Fibroblast of villous mesenchyme (primary cell): ENCODE results near the gene KBTBD2. TPM values are rescaled to one million over a fixed set of nuclear protein-coding genes. Genes with fewer than 3 reads are reported as not detected.
A peak's percentile ranks its signal among the peaks of the same experiment; 100 is the strongest.
"Not testable (repeated sequence)": the region's sequence is repeated elsewhere in the genome, so short reads cannot be mapped to it uniquely, and the experiment has no call there.

ENCODE experiments used
- DNase-seq: peaks from one replicate; pipeline ENCODE4 v3.0.0-alpha.2; 2010; ENCODE audit warnings: low read depth
- H3K4me3 ChIP-seq: 2 replicates; pipeline ENCODE4 v1.5.1; 2011; ENCODE audit warnings: low read depth, mild to moderate bottlenecking, low read length
- total RNA-seq: library from RNA; depleted of rRNA; stranded (reverse); fragments of >200 nt; gene quantifications from 2 replicates; pipeline ENCODE4 v1.2.3, GENCODE V29; 2012
- TF ChIP-seq, protein P1 (sequence below): IDR thresholded peaks from 2 replicates; pipeline ENCODE4 v1.5.1; 2012; ENCODE audit warnings: low read depth, mild to moderate bottlenecking, low read length; ENCODE audit not compliant: insufficient read depth

The KBTBD2 gene
- total RNA-seq, 1 donor = 54.8 TPM

DNA sequence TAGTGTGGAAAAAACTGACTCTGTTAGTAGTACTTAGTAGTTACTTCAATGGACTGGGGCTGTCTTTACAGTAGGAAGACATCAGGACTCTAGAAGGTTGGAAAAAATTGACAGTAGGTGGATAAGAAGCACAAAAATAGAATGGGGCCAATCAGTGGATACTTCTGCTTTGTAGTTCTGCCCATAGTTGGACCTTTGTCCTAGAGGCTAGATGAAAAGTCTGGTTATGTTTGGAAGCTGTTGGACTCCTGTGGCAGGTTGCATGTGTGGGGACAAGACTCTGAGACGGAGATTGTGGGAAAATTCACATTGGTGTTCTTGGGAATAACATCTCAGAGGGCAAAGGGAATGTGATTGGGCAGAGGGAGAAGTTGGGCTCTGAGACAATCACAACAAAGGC, 18.6 kb upstream of the KBTBD2 start:
- TF ChIP-seq, protein P1, sequence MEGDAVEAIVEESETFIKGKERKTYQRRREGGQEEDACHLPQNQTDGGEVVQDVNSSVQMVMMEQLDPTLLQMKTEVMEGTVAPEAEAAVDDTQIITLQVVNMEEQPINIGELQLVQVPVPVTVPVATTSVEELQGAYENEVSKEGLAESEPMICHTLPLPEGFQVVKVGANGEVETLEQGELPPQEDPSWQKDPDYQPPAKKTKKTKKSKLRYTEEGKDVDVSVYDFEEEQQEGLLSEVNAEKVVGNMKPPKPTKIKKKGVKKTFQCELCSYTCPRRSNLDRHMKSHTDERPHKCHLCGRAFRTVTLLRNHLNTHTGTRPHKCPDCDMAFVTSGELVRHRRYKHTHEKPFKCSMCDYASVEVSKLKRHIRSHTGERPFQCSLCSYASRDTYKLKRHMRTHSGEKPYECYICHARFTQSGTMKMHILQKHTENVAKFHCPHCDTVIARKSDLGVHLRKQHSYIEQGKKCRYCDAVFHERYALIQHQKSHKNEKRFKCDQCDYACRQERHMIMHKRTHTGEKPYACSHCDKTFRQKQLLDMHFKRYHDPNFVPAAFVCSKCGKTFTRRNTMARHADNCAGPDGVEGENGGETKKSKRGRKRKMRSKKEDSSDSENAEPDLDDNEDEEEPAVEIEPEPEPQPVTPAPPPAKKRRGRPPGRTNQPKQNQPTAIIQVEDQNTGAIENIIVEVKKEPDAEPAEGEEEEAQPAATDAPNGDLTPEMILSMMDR = no peak
- no peak overlapping the region for H3K4me3 ChIP-seq
- DNase-seq = no peak

DNA sequence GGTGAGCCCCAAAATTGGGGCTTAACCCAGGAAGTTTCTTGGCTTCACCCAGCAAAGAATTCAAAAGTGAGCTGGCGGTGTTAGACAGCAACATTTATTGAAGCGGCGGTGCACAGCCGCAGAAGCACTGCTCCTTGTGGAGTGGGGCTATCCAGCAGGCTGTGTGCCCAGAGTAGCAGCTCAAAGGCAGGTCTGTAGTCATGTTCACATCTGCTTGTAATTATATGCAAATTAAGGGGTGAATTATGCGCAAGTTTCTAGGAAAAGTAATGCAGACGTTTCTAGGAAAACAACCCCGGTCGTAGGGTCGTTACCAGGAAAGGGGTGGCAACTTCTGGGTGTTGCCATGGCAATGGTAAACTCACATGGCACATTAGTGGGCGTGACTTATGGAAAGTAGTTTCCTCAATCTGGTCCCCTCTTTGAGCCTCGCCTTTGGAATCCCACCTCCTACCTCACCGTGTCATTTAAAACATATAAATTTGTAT, 13.7 kb upstream of the KBTBD2 start:
- TF ChIP-seq, protein P1 = no peak
- H3K4me3 ChIP-seq = peak overlapping the region; percentile 60
- DNase-seq = peak; percentile 80

DNA sequence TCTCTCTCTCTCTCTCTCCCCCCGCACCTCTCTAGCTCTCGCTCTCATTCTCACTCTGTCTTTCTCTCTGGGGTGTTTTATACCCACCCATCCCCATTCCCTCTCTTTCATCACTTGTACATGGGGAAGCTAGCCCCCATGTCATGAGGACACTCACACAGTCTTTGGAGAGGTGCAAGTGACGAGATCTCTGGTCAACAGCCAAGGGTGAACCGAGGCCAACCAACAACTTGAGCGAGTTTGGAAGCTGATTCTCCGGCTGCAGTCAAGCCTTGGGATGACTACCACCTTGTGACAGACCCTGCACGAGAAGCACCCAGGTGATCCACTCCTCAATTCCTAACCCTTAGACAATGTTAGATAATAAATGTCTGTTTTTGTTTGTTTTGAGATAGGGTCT, 10.1 kb upstream of the KBTBD2 start:
- no peak overlapping the region for H3K4me3 ChIP-seq
- no peak for DNase-seq
- TF ChIP-seq, protein P1 = no peak

DNA sequence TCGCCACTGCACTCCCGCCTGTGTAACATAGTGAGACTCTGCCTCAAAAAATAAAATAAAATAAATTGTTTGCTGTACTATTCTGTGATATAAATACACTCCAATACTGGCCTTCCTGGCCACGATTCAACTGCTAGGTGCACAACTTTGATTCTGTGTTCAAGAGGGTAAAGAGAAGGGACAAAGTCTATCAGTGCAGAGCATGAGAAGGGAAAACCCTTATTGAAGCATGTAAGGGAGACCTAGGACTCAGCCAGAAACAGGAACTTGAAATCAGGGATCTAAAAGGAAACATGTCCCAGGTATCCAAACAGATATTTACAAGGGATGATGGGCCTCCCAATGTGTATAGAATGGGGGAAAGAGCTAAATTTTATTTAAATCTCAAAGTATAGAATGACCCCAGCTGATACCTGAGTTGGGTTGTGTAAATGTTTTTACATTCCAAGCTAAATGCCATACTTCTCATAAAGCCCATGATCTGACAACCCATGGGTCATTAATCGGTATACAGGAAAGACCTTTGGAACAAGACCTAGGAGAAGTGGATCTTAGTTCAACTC, 9.0 kb upstream of the KBTBD2 start:
- no peak overlapping the region for H3K4me3 ChIP-seq
- TF ChIP-seq, protein P1 = no peak
- no peak for DNase-seq

DNA sequence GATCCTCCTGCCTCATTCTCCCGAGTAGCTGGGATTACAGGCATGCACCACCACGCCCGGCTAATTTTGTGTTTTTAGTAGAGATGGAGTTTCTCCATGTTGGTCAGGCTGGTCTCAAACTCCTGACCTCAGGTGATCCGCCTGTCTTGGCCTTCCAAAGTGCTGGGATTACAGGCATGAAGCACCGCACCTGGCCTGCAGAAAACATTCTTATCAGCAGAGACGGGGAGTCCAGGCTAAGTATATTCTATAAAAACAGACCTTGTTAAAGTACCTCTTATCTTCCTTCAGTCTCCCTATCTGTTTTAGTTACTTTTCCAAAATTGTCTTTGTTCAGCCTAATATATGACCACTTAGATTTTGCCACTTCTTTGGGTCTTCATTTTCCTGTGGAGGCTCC, 5.8 kb upstream of the KBTBD2 start:
- not testable (repeated sequence) for DNase-seq, H3K4me3 ChIP-seq

DNA sequence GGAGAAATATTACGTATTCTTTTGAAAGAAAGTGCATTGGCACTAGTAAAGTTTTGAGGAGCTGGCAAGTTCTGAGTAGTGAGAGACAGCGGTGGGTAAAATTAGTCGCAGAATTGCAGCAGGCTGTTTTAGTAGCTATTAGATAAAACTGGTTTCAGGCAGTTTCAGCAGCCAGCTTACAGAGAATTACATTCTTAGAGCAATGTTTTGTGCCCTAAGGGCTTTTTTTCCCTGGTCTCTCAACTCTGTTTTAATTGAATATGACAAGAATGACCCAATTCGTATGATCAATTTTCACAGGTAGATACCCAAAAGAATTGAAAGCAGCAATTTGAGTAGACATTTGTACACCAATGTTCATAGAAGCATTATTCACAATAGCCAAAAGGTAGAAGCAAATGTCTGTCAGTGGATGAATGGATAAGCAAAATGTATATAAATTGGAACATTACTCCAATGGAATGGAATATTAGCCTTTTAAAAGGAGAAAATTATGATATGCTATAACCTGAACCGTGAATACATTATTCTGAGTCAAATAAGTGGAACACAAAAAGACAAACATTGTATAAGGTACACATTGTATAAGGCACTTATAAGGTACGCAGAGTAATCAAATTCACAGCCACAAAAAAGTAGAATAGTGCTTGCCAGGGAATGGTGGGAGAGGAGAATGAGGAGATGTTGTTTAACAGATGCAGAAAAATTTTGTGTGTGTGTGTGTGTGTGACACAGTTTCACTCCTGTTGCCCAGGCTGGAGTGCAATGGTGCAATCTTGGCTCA, 5.2 kb upstream of the KBTBD2 start:
- H3K4me3 ChIP-seq = no peak overlapping the region
- no peak for DNase-seq
- TF ChIP-seq, protein P1 = no peak

DNA sequence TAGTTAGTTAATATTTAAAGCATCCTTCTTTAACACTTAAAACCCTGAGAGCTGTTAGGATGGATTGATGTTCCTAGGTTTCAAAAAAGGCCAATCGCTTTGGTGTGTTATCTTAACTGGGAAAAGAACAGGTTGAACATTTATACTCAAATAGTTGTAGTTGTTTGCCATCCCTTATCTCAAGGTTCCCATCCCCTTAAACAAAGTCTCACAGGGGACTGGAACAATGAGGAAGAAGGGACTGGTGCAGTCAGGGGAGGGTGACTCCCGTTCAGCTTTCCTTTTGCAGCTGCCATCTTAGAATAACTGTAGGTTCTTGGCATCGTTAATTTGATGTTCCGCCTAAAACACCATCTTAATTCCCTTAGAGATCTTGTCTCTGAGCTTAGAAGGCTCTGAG, 2.6 kb upstream of the KBTBD2 start:
- TF ChIP-seq, protein P1 = no peak
- no peak overlapping the region for H3K4me3 ChIP-seq
- no peak for DNase-seq
